Daoy (cell line): ENCODE data around the gene OR5B2. TPM values are rescaled to one million over a fixed set of nuclear protein-coding genes. Genes with fewer than 3 reads are reported as not detected.
"Not testable (repeated sequence)": the region's sequence is repeated elsewhere in the genome, so short reads cannot be mapped to it uniquely, and the experiment has no call there.

Source experiments
- DNase-seq: peaks from one replicate; pipeline ENCODE4 v3.0.0-alpha.2; 2015; ENCODE audit warnings: low read depth
- total RNA-seq: library from RNA; depleted of rRNA; stranded (reverse); fragments of >200 nt; shearing (Covaris generic); gene quantifications from 2 replicates; pipeline ENCODE4 v1.2.3, GENCODE V29; 2014; rRNA removed

OR5B2 gene
- not detected in 2 replicates for total RNA-seq

GRCh38 chr11:58428021-58428420 lies at the start of gene OR5B2:
Gene OR5B2 (minus strand): TSS chr11:58428121. CDS start chr11:58423261, 4,860 bp downstream.
- DNase-seq: no peak

GRCh38 chr11:58471892-58472291 lies 44.0 kb upstream of the OR5B2 start:
- DNase-seq: no peak

DNA sequence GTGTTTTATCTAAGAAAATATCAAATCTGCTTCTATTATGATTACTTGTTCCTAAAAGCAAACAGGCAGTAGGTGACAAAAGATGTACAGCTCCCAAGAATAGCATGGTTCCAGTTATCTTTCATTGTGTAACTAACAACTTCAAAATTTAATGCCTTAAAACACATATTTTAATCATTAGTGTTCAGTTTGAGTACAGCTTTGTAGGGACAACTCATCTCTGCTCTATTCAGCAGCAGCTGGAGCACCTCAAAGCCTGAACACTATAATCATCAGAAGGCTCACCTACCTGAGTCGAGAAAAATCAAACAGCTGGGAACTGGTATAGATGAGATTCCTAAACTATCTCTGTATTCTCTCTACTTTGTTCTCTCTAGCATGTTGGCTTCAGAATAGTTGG lies 38.4 kb upstream of the OR5B2 start:
- DNase-seq: no peak

GRCh38 chr11:58465690-58466089 lies 37.8 kb upstream of the OR5B2 start:
- DNase-seq: no peak

- no peak for DNase-seq
Measured at GRCh38 chr11:58451585-58451984, 23.7 kb upstream of the OR5B2 start.

DNA sequence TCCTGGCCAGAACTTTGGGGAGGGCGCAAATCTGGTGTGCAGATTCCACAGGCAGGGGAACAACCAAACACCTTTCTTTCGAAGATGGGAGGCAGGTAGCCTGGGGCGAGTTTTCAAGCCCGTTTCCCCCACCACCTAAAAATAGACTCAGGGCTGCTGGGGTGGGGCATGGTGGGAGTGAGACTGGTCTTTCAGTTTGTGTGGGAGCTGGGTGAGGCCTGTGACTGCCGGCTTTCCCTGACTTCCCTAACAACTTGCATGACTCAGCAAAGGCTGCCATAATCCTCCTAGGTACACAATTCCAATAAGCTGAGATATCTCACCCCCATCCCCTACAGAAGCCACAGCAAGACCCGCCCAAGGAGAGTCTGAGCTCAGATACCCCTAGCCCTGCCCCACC lies 18.4 kb upstream of the OR5B2 start:
- DNase-seq: no peak

DNA sequence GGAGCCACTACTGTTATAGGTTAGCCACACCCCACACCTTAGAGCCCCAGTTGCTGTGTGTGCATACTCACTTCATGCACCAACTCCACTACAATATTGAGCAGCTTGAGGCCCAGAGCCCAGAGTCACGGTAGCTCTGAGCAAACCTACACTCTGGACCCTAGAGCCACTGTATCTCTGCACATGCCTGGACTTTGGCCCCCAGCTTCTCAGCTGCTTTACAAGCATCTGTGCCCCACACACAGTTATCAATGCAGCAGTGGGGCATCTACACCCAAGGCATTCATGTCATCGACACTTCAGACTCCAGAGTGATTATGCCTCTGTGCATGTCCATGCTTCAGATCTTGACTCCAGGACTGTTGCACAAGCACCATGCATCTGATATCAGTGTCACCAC lies 16.4 kb upstream of the OR5B2 start:
- DNase-seq: no peak

DNA sequence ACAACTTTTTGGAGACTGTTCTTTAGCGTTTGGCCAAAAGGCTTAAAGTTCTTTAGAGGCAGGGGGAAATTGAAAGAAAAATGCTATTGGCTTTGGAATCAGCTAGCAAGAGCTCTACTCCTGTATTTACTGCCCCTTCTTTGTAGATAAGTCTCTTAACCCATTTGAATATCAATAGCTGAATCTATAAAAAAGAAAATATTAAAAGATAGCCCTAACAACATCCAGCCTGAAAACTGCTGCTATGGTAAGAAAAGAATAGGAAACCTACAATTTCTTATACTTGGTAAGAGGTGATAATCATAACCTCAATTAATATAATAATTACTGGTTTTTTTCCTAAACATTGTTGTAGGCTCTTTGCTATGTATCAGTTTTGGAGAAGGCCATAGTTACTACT lies 14.2 kb upstream of the OR5B2 start, which contains the start of gene OR5B12:
TSS of gene OR5B12 (minus strand) at position 101 of the 400 bp plus-strand sequence. CDS start 2,085 bp downstream, outside the sequence.
- no peak for DNase-seq

- DNase-seq: no peak
Measured at GRCh38 chr11:58438486-58438885, 10.6 kb upstream of the OR5B2 start.

- DNase-seq: no peak
Measured at GRCh38 chr11:58434217-58434616, 6.3 kb upstream of the OR5B2 start.

DNA sequence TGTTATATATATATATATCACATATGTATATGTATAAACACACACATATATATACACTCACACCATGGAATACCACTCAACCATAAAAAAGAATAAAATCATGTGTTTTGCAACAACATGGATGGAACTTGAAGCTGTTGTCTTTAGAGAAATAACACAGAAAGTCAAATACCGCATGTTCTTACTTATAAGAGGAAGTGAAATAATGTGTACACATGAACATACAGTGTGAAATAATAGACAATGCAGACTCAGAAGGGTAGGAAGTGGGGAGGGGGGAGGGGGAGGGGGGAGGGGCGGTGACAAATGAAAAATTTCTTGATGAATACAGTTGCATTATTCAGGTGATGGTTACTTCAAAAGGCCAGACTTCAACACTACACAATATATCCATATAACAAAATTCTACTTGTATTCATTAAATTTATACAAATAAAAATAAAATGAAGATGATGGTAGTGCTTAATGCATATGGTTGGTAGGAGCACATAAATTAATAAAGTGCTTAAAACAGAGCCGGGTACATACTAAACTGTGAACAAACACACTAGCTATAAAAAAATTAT lies 5.8 kb upstream of the OR5B2 start:
- DNase-seq: no peak

- DNase-seq: no peak
Measured at GRCh38 chr11:58429273-58429672, 1.4 kb upstream of the OR5B2 start.

- DNase-seq: no peak
Measured at GRCh38 chr11:58406774-58407173, 21.1 kb downstream of the OR5B2 start, which contains the start of gene OR5B3. Gene OR5B3 (minus strand): TSS chr11:58406874. CDS start chr11:58403409, 3,465 bp downstream.

DNA sequence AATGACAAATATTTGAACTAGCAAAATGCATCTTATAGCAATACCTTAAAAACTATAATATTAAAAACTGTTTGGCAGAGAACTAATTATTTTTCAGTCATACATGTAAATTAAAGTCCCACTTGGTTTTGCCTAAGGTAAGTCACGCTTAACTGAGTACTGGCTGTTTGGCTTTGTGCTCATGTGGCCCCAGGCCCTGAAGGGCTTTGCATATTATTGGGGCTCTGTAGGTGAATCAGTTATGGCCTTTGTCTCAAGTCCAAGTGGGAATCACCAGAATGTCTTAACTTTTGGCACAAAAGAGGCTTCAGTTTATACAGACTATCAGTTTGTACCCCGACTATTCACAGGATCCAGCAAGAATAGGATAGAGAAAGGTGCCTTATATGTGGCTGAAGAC lies 28.3 kb downstream of the OR5B2 start:
- not testable (repeated sequence) for DNase-seq

DNA sequence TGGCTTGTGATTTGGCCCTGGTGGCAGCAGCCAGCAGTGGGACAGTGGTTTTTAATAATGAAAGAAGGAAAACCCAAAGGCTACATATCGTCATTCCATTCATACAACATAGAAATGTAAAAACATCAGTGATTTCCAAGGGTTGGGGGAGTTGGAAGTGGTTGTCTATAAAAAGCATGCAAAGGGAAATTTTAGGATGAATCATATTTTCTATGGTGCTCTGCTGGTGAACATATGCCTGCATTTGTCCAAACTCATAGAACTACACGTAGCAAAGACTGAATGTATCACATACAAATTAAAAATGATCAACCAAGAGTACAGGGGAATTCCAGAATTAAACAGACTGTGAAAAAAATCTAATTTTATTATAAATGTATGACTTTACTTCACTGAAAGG lies 32.3 kb downstream of the OR5B2 start:
- no peak for DNase-seq

GRCh38 chr11:58394195-58394594 lies 33.7 kb downstream of the OR5B2 start:
- no peak for DNase-seq

- DNase-seq: no peak
Measured at GRCh38 chr11:58392746-58393145, 35.2 kb downstream of the OR5B2 start.

DNA sequence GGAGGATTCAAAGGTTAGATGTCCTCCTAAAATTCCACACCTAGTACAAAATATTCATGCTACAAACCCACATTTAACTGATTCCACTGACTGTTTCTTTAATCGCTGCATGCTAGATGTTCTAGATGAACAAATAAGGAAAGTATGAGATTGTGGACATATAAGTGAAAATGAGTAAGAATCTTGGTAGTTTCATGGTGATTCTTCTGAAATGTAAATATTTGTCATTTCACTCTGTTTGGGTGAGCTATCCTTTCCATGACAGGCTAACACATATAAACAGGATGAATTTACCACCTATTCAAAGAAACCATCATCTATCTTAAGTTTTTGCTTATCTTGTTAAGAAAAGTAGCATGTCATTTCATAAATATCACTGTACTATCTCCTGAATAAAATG lies 36.0 kb downstream of the OR5B2 start:
- no peak for DNase-seq

GRCh38 chr11:58390551-58391063 lies 37.3 kb downstream of the OR5B2 start:
- no peak for DNase-seq

Other genes with a start within 250 kb of the OR5B2 start
- not detected in 2 replicates for gene OR9Q2, start 239.1 kb downstream of the OR5B2 start, total RNA-seq
- not detected in 2 replicates for gene OR1S2, start 224.0 kb downstream of the OR5B2 start, total RNA-seq
- gene OR1S1, start 215.4 kb downstream of the OR5B2 start, total RNA-seq: not detected in 2 replicates
- gene OR10Q1, start 199.2 kb downstream of the OR5B2 start, total RNA-seq: not detected in 2 replicates
- not detected in 2 replicates for gene OR10W1, start 159.9 kb downstream of the OR5B2 start, total RNA-seq
- not detected in 2 replicates for gene OR5B17, start 69.1 kb downstream of the OR5B2 start, total RNA-seq
- gene OR5B3, start 21.2 kb downstream of the OR5B2 start, total RNA-seq: not detected in 2 replicates
- not detected in 2 replicates for gene OR5B12, start 14.1 kb upstream of the OR5B2 start, total RNA-seq
- gene OR5B21, start 80.0 kb upstream of the OR5B2 start, total RNA-seq: not detected in 2 replicates
- gene LPXN, start 147.7 kb upstream of the OR5B2 start, total RNA-seq: 94.8 and 132 TPM in 2 replicates
- 44.6 and 50.5 TPM in 2 replicates for gene ZFP91, start 150.9 kb upstream of the OR5B2 start, total RNA-seq
- 0.65 and 1.8 TPM in 2 replicates for gene CNTF, start 194.5 kb upstream of the OR5B2 start, total RNA-seq